ENCODE data around the gene ZBTB7B. TPM values are rescaled to one million over a fixed set of nuclear protein-coding genes. Genes with fewer than 3 reads are reported as not detected.

ZBTB7B gene
- 18.2 to 32.3 TPM (median 30.4 TPM) in 5 replicates for total RNA-seq (2022; extraction: Qiagen RNA extraction)

DNA sequence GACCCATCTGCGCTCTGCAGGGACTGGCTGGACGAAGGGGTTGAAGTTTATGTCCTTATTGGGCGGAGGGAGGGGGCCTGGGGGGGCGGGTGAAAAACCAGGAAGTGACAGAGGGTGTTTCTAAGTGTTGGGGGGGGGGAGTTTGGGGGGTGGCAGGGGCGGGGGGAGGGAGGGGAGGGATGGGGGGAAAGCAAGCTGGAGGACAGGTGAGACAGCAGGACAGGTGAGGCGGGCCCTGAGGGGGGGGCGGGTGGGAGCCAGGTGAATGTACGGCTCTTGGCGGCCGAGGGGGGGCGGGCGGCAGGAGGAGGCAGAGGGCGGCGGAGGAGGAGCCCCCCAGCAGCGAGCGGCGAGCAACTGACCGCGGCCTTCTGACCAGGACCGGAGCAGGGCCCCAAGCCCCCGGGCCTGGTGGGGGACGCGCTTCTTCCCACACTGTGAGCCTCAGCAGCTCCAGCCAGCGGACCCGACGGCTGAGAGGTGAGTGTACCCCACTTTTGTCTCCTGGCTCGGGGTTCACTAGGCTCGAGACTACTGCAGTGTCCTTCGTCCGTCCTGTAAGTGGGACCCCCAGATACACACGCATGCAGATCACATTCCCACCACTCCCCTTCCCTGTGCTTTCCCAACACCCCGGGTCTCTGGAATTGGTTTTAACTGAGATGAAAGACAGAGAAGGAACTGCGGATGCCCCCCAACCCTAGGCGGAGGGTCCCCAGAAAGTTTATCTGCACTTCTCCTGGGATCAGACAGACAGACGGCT is at the start of gene ZBTB7B:
TSS of gene ZBTB7B (plus strand) at position 339 of the 763 bp plus-strand sequence. CDS start 11,859 bp downstream, outside the sequence.

DNA sequence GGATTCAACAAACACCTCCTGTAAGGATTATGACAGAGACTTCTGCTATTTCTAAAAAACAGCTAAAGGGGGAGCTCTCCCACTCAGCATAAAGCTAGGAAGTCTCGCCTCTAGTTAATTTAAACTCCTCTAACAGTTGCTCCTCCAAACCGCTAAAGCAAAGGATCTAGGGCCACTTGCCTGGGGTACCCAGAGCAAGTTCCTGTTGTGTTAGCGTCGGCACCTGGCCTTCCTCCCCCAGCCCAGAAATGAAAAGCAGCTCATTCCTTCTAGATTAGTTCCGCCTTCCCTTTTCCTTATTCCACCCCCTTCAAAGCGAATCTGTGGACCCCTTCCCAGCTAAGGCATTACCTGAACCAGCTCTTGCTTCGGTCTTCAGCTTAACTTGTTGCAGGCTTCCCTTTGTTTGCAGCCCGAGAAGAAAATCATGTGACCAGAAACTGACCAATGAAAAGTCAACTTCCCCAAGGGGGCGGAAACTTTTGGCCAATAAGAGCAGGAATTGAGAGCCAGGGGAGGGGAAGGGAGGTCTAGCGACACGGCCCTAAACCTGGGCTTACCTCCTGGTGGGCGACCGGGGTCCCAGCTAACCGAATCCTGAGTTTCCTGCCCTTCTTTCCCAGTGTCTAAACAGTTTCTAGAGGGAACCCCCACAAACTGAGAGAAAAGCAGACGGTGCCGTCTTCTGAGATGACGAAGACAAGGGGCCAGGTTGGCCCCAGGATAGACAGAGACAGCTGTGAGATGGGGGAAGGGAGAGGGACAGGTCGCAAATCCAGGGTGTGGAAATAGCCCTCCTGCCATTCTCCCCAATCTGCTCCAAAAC is 46.7 kb upstream of the ZBTB7B start, which contains the start of gene PBXIP1:
TSS of gene PBXIP1 (minus strand) at position 382 of the 826 bp plus-strand sequence. CDS start 2,378 bp downstream, outside the sequence.

DNA sequence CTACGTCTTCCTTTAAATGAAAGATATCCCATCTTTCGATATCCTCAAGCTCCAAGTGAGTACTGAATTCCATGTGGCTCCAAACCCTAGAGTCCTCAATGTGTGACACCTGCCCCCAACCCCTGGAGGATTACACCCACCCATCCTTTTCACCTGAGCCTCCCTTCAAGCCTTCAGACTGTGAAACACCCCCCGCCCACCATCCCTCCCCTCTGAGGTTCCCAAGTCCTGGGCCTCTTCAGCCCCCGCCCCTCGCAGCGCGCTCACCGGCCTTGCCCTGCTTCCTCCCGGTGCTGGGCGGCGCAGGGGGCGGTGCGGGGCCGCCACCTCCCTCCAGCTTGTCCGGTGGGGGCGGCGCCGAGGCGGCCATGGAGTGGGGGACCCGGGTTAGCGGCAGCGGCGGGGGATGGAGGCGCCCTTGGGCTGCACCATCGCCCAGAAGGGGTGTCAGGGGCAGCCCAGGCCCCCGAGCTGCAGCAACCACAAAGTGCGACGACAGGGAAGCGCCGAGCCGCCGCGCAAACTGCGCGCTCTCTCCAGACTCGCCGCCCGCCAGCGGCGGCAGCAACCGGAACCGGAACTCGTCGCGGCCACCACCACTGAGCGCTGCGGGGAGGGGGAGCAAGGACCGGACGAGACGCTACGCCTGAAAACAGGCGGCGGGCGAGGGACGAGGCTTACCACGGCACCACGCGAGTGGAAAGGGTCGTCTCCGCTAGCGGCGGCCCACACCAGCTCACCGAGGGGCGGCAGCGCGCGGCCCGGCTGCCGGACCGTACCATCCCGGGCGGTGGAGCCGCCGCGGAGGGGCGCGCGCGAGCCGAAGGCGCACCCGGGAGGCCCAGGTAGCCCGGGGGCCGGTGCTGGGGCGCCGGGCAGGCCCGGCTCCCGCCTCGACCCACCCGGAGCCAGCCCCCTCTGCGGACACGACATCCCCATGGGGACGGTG is 41.1 kb upstream of the ZBTB7B start, which contains the start of gene PYGO2:
TSS of gene PYGO2 (minus strand) at position 576 of the 949 bp plus-strand sequence. CDS start at position 370, 206 bp downstream.

DNA sequence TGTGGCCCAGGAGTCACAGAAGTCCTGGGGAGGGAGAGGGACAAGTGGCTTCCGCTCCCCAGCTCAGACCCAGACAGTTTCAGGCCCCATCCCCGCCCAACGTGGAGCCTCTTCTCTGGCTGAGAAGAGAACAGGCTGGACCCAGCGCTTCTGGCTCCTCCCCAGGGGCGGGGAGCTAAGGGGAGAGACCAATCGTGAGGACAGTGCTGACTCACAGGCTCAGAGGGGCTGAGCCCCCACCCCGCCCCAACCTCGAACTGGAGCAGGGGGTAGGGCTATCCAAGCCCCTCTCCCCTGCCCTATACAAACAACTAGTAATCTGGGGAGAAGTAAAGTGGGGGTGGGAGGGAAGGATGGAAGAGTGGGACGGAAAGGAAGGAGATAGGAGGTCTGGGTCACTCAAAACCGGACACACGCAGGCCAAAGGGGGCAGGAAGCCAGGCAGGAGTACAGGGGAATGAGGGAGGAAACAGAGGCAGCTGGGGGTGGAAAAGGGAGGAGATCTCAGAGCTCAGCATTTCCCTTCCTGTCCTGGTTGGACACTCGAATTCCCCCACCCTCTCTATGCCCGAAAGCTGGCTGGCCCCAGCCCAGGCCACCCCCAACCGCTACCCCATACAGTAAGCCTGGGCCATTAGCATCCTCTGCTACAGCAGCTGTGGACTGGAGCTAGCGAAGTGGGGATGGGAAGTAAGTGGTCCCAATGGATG is 31.8 kb upstream of the ZBTB7B start, which contains the start of gene SHC1:
TSS of gene SHC1 (minus strand) at position 117 of the 710 bp plus-strand sequence. CDS start 221 bp downstream, outside the sequence.

GRCh38 chr1:154974102-154974807 is 28.3 kb upstream of the ZBTB7B start, which contains the start of gene CKS1B:
Gene CKS1B, plus strand, starts transcription at chr1:154974681. Its CDS starts 65 bp downstream, at chr1:154974746.

GRCh38 chr1:154982897-154983648 is 19.5 kb upstream of the ZBTB7B start, which contains the start of gene FLAD1:
Gene FLAD1, plus strand, starts transcription at chr1:154983344. Its CDS starts 351 bp downstream, at chr1:154983695.

DNA sequence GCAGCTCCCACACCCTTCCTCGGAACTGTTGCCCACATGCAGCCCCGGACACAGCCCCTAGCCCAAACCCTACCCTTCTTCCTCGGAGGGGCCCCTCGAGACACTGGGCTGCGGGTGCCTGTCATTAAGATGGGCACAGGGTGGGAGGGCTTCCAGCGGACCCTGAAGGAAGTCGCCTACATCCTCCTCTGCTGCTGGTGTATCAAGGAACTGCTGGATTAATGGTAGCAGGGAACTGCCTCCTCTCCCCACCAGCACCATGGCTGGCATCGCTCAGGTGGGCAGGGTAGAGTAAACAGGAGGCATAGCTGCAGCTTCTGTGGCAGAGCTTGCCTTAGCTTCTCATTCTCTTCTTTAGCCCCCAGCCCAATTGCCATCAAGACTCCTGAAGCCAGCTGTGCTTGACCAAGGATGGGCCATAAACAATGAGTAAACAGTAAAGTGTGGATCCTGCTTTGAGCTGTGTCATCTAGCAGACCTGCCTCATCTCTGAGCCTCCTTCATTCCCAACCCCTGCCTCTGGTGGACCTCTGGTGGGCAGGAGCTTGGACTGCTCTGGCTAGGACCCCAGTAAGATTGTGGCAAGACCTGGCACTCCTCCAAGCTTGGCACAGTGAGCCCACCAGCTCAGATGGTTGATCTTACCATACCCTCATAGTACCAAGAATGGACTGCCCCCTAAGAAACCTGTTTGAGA is 8.9 kb upstream of the ZBTB7B start, which contains the start of gene LENEP:
TSS of gene LENEP (plus strand) at position 15 of the 697 bp plus-strand sequence. CDS start at position 37, 22 bp downstream.

DNA sequence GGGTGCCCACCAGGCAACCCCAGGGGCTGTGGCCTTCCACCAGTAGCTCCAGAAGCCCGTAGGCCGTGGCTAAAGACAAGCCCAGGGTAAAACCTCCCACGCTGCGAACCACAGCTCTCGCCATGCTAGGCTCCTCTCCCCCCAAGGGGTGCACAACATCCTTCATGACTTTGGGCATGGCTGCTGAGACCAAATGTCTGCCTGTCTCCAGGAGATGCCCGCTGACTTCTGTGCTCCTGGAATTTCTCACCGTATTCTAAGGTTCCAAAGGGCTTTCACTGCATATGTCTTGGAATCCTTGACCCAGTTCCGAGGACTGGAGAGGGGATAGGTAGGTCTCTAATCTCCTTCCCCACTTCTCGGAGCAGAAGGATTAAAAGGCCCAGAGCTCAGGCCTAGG is 30.9 kb downstream of the ZBTB7B start, which contains the start of the genes DCST1 and DCST2:
TSS of gene DCST1 (plus strand) at position 301 of the 400 bp plus-strand sequence. CDS start 213 bp downstream, outside the sequence.
TSS of gene DCST2 (minus strand) at position 258 of the 400 bp plus-strand sequence. CDS start at position 178, 80 bp downstream.

GRCh38 chr1:155050560-155051341 is 48.1 kb downstream of the ZBTB7B start, which contains the start of gene ADAM15:
Gene ADAM15, plus strand, starts transcription at chr1:155051316. Its CDS starts 71 bp downstream, at chr1:155051387.

GRCh38 chr1:155063550-155064110 is 61.0 kb downstream of the ZBTB7B start, which contains the start of gene EFNA4:
Gene EFNA4, plus strand, starts transcription at chr1:155063740. Its CDS starts 84 bp downstream, at chr1:155063824.

Other genes starting within 250 kb of the ZBTB7B start
- gene KCNN3, start 132.5 kb upstream of the ZBTB7B start, total RNA-seq (2022; extraction: Qiagen RNA extraction) = 0.02 to 0.10 TPM (median 0.06 TPM) in 5 replicates
- 39.3 to 49.1 TPM (median 42.6 TPM) in 5 replicates for gene PMVK, start 66.1 kb upstream of the ZBTB7B start, total RNA-seq (2022; extraction: Qiagen RNA extraction)
- 13.5 to 16.4 TPM (median 15.2 TPM) in 5 replicates for gene PBXIP1, start 46.7 kb upstream of the ZBTB7B start, total RNA-seq (2022; extraction: Qiagen RNA extraction)
- gene PYGO2, start 41.0 kb upstream of the ZBTB7B start, total RNA-seq (2022; extraction: Qiagen RNA extraction) = 20.7 to 25.5 TPM (median 24.0 TPM) in 5 replicates
- 128 to 159 TPM (median 156 TPM) in 5 replicates for gene SHC1, start 32.1 kb upstream of the ZBTB7B start, total RNA-seq (2022; extraction: Qiagen RNA extraction)
- 329 to 371 TPM (median 349 TPM) in 5 replicates for gene CKS1B, start 28.1 kb upstream of the ZBTB7B start, total RNA-seq (2022; extraction: Qiagen RNA extraction)
- gene FLAD1, start 19.5 kb upstream of the ZBTB7B start, total RNA-seq (2022; extraction: Qiagen RNA extraction) = 37.8 to 47.0 TPM (median 44.5 TPM) in 5 replicates
- not detected in 5 replicates for gene LENEP, start 9.2 kb upstream of the ZBTB7B start, total RNA-seq (2022; extraction: Qiagen RNA extraction)
- gene DCST2, start 31.0 kb downstream of the ZBTB7B start, total RNA-seq (2022; extraction: Qiagen RNA extraction) = 0.35 to 0.57 TPM (median 0.46 TPM) in 5 replicates
- 0.07 to 0.08 TPM in 2 of 5 replicates, not detected in the others for gene DCST1, start 31.0 kb downstream of the ZBTB7B start, total RNA-seq (2022; extraction: Qiagen RNA extraction)
- gene ADAM15, start 48.5 kb downstream of the ZBTB7B start, total RNA-seq (2022; extraction: Qiagen RNA extraction) = 52.7 to 90.3 TPM (median 81.7 TPM) in 5 replicates
- 7.4 to 9.9 TPM (median 8.7 TPM) in 5 replicates for gene EFNA4, start 60.9 kb downstream of the ZBTB7B start, total RNA-seq (2022; extraction: Qiagen RNA extraction)
- 3.4 to 5.1 TPM (median 4.7 TPM) in 5 replicates for gene EFNA3, start 76.0 kb downstream of the ZBTB7B start, total RNA-seq (2022; extraction: Qiagen RNA extraction)
- 32.8 to 53.9 TPM (median 38.3 TPM) in 5 replicates for gene EFNA1, start 125.1 kb downstream of the ZBTB7B start, total RNA-seq (2022; extraction: Qiagen RNA extraction)
- gene SLC50A1, start 133.1 kb downstream of the ZBTB7B start, total RNA-seq (2022; extraction: Qiagen RNA extraction) = 29.3 to 36.5 TPM (median 34.8 TPM) in 5 replicates
- 73.6 to 114 TPM (median 112 TPM) in 5 replicates for gene DPM3, start 137.7 kb downstream of the ZBTB7B start, total RNA-seq (2022; extraction: Qiagen RNA extraction)
- 220 to 279 TPM (median 243 TPM) in 5 replicates for gene KRTCAP2, start 170.5 kb downstream of the ZBTB7B start, total RNA-seq (2022; extraction: Qiagen RNA extraction)
- 1.4 to 2.5 TPM (median 2.1 TPM) in 5 replicates for gene TRIM46, start 171.0 kb downstream of the ZBTB7B start, total RNA-seq (2022; extraction: Qiagen RNA extraction)
- 6.6 to 10.6 TPM (median 9.6 TPM) in 5 replicates for gene THBS3, start 205.1 kb downstream of the ZBTB7B start, total RNA-seq (2022; extraction: Qiagen RNA extraction)
- gene MTX1, start 205.9 kb downstream of the ZBTB7B start, total RNA-seq (2022; extraction: Qiagen RNA extraction) = 64.0 to 78.2 TPM (median 76.5 TPM) in 5 replicates